ENCODE measurements around the gene HAUS8. TPM values are rescaled to one million over a fixed set of nuclear protein-coding genes. Genes with fewer than 3 reads are reported as not detected.

Gene HAUS8
- polyA plus RNA-seq, 1 donor from 2014 or later = 3.6 TPM

GRCh38 chr19:17101686-17102628 lies 26.7 kb upstream of the HAUS8 start:
- Histone ChIP-seq H4K20me1 (ENCODE audit: insufficient read depth) (no peaks in the 10 kb centered on the region), H2AFZ (ENCODE audit: low read depth, low read length) (no peak overlapping the region), H3K27ac (ENCODE audit: low read length) (no peak overlapping the region), H3F3A (ENCODE audit: insufficient read depth, low read length, poor library complexity, severe bottlenecking) (no peaks in the 10 kb centered on the region), H3K36me3 (ENCODE audit: insufficient read depth, low read length) (peaks cover 5% of the 10 kb centered on the region), H3K9me2 (ENCODE audit: insufficient read depth, low read length) (no peaks in the 10 kb centered on the region), H3K4me3 (ENCODE audit: low read length) (no peak overlapping the region), H3K4me2 (ENCODE audit: low read length) (no peak overlapping the region), H3K27me3 (ENCODE audit: insufficient read depth, low read depth, low read length) (no peaks in the 10 kb centered on the region), H3K9ac (ENCODE audit: low read length) (no peak overlapping the region), H3K9me3 (ENCODE audit: low read length) (no peaks in the 10 kb centered on the region), H3K79me2 (replicated peaks; ENCODE audit: insufficient read depth, low read length) (no peaks in the 10 kb centered on the region)
- TF ChIP-seq SMC3 (conservative IDR thresholded peaks at IDR 0.05; ENCODE audit: poor library complexity) (no peak), EZH2 (IDR thresholded peaks at IDR 0.05; ENCODE audit: borderline replicate concordance, insufficient read depth, low read length, poor library complexity, severe bottlenecking) (no peak), RAD21 (conservative IDR thresholded peaks at IDR 0.05) (no peak), MXI1 (conservative IDR thresholded peaks at IDR 0.05; ENCODE audit: poor library complexity, severe bottlenecking) (no peak)

GRCh38 chr19:17098326-17098725 lies 23.1 kb upstream of the HAUS8 start:
- no peak for TF ChIP-seq CTCF (IDR thresholded peaks at IDR 0.05; ENCODE audit: poor library complexity, severe bottlenecking)
- TF ChIP-seq SMC3 (conservative IDR thresholded peaks at IDR 0.05; ENCODE audit: poor library complexity) = no peak
- TF ChIP-seq POLR2AphosphoS5 (IDR thresholded peaks at IDR 0.05) = no peak
- no peak for TF ChIP-seq EP300 (conservative IDR thresholded peaks at IDR 0.05; ENCODE audit: poor library complexity, severe bottlenecking)
- TF ChIP-seq MXI1 (conservative IDR thresholded peaks at IDR 0.05; ENCODE audit: poor library complexity, severe bottlenecking) = no peak
- Histone ChIP-seq H2AFZ (ENCODE audit: low read depth, low read length) (no peak overlapping the region), H3K9me2 (ENCODE audit: insufficient read depth, low read length) (no peaks in the 10 kb centered on the region), H3K27me3 (ENCODE audit: insufficient read depth, low read depth, low read length) (no peaks in the 10 kb centered on the region), H3K4me2 (ENCODE audit: low read length) (no peak overlapping the region), H3K79me2 (replicated peaks; ENCODE audit: insufficient read depth, low read length) (peaks cover under 1% of the 10 kb centered on the region), H3K9ac (ENCODE audit: low read length) (no peak overlapping the region), H3F3A (ENCODE audit: insufficient read depth, low read length, poor library complexity, severe bottlenecking) (no peaks in the 10 kb centered on the region), H3K27ac (ENCODE audit: low read length) (no peak overlapping the region), H4K20me1 (ENCODE audit: insufficient read depth) (no peaks in the 10 kb centered on the region), H3K9me3 (ENCODE audit: low read length) (no peaks in the 10 kb centered on the region), H3K36me3 (ENCODE audit: insufficient read depth, low read length) (peaks cover 5% of the 10 kb centered on the region), H3K4me3 (ENCODE audit: low read length) (no peak overlapping the region)

- Histone ChIP-seq H3K9ac (ENCODE audit: low read length) (no peak overlapping the region), H3K4me3 (ENCODE audit: low read length) (no peak overlapping the region), H4K20me1 (ENCODE audit: insufficient read depth) (no peaks in the 10 kb centered on the region), H3F3A (ENCODE audit: insufficient read depth, low read length, poor library complexity, severe bottlenecking) (no peaks in the 10 kb centered on the region), H3K9me2 (ENCODE audit: insufficient read depth, low read length) (no peaks in the 10 kb centered on the region), H3K79me2 (replicated peaks; ENCODE audit: insufficient read depth, low read length) (peaks cover 3% of the 10 kb centered on the region), H3K27me3 (ENCODE audit: insufficient read depth, low read depth, low read length) (no peaks in the 10 kb centered on the region), H3K9me3 (ENCODE audit: low read length) (no peaks in the 10 kb centered on the region), H3K4me2 (ENCODE audit: low read length) (no peak overlapping the region), H2AFZ (ENCODE audit: low read depth, low read length) (no peak overlapping the region), H3K36me3 (ENCODE audit: insufficient read depth, low read length) (peaks cover 5% of the 10 kb centered on the region), H3K27ac (ENCODE audit: low read length) (no peak overlapping the region)
- no peak for TF ChIP-seq TAF1 (IDR thresholded peaks at IDR 0.05; ENCODE audit: low read depth)
- TF ChIP-seq EZH2 (IDR thresholded peaks at IDR 0.05; ENCODE audit: borderline replicate concordance, insufficient read depth, low read length, poor library complexity, severe bottlenecking) = no peak
- no peak for TF ChIP-seq EP300 (conservative IDR thresholded peaks at IDR 0.05; ENCODE audit: poor library complexity, severe bottlenecking)
- no peak for TF ChIP-seq POLR2AphosphoS5 (IDR thresholded peaks at IDR 0.05)
- no peak for TF ChIP-seq CTCF (IDR thresholded peaks at IDR 0.05; ENCODE audit: poor library complexity, severe bottlenecking)
- no peak for TF ChIP-seq RAD21 (conservative IDR thresholded peaks at IDR 0.05)
- no peak for TF ChIP-seq REST (IDR thresholded peaks at IDR 0.05; ENCODE audit: borderline replicate concordance)
- no peak for TF ChIP-seq SMC3 (conservative IDR thresholded peaks at IDR 0.05; ENCODE audit: poor library complexity)
- no peak for TF ChIP-seq MXI1 (conservative IDR thresholded peaks at IDR 0.05; ENCODE audit: poor library complexity, severe bottlenecking)
Observed at GRCh38 chr19:17097593-17098126, 22.4 kb upstream of the HAUS8 start.

Measured in neural cell (in vitro differentiated cells).